Measurements from ENCODE around the gene TNNT1.

The TNNT1 gene

DNA sequence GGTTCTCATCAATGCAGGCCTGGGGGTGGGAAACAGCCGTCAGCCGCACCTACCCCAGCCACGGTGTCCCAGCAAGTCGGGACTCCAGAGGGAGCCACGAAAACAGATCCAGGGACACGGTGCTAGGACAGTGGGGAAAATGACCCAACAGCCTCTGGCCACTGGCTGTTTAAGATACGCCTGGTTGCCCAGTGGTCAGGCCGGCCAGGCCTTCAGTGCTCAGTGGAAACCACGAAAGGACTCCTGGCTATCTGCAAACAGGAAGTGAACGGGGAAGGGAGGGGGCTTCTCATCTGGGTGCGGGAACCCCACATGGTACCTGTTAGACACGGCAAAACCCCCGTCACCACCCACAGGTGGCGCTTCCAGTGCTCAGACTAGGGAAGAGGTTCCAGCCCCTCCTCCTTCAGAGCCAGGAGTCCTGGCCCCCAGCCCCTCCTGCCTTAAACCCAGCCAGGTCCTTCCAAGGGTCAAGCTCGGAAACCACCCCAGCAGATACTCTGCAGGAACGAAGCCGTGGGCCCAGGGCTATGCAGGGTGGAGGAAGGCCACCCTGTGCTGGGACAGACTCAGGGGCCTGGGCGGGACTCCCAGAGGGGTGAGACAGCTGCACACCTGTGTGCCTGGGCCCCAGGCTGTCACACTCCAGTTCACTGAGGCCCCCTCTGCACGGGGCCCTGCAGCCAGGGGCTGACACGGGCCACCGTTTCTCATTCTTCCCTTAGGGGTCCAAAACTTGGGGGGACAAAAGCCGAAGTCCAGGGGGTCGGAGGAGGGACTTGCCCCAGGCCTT lies 36.0 kb downstream of the TNNT1 start:
- DNase-seq, result no peak
- Histone ChIP-seq H3F3A (ENCODE audit: insufficient read depth, low read length) (0 out of 2 replicates have a peak, but pooled peaks cover 4% of the 10 kb centered on the region), H3K27me3 (replicated peaks; ENCODE audit: insufficient read depth, low read length) (no peaks in the 10 kb centered on the region), H3K36me3 (replicated peaks; ENCODE audit: insufficient read depth, low read length) (no peaks in the 10 kb centered on the region), H3K27ac (ENCODE audit: low read length) (no peak overlapping the region), H3K9me2 (replicated peaks; ENCODE audit: insufficient read depth, low read length) (no peaks in the 10 kb centered on the region), H3K4me3 (ENCODE audit: low read length) (no peak overlapping the region), H4K20me1 (ENCODE audit: insufficient read depth, low read length) (no peaks in the 10 kb centered on the region), H3K4me2 (ENCODE audit: low read depth, low read length) (no peak overlapping the region), H3K9me3 (replicated peaks; ENCODE audit: insufficient read depth, low read length) (no peaks in the 10 kb centered on the region), H3K79me2 (ENCODE audit: low read length) (peaks cover 56% of the 10 kb centered on the region), H2AFZ (ENCODE audit: low read length) (no peak overlapping the region), H3K9ac (ENCODE audit: low read length) (no peak overlapping the region), H3K4me1 (ENCODE audit: low read length) (peaks cover 7% of the 10 kb centered on the region; the same call in 1 of the 2 replicates)
- TF ChIP-seq, protein P1, sequence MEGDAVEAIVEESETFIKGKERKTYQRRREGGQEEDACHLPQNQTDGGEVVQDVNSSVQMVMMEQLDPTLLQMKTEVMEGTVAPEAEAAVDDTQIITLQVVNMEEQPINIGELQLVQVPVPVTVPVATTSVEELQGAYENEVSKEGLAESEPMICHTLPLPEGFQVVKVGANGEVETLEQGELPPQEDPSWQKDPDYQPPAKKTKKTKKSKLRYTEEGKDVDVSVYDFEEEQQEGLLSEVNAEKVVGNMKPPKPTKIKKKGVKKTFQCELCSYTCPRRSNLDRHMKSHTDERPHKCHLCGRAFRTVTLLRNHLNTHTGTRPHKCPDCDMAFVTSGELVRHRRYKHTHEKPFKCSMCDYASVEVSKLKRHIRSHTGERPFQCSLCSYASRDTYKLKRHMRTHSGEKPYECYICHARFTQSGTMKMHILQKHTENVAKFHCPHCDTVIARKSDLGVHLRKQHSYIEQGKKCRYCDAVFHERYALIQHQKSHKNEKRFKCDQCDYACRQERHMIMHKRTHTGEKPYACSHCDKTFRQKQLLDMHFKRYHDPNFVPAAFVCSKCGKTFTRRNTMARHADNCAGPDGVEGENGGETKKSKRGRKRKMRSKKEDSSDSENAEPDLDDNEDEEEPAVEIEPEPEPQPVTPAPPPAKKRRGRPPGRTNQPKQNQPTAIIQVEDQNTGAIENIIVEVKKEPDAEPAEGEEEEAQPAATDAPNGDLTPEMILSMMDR (IDR thresholded peaks at IDR 0.05; ENCODE audit: low read length), result no peak
- TF ChIP-seq EZH2phosphoT487 (IDR thresholded peaks at IDR 0.05; ENCODE audit: low read length), result no peak
- no peak for TF ChIP-seq EZH2 (optimal IDR thresholded peaks at IDR 0.05; ENCODE audit: low read depth, low read length)

DNA sequence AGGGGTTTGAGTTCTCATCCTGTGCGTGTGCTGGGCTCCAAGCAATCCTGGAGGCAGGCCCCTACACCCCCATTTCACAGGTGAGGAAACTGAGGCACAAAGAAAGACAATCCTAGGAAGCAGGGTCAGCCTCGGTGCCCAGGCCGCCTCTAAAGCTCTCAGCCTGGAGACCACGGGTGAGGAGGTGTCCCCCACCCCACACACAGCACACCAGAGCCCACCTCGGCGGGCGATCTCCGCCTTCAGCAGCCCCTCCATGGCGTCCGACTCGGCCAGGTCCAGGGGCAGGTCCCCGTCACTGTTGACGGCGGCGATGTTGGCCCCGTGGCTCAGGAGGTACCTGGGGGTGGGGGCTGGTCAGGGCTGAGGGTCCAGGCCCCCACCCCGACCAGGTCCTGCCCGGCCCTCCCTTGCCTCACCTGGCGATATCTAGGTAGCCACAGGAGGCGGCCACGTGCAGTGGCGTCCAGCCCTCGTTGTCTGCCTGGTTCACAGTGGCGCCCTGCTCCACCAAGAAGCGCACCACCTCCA lies 36.7 kb downstream of the TNNT1 start:
- Histone ChIP-seq H2AFZ (ENCODE audit: low read length) (no peak overlapping the region), H3K4me3 (ENCODE audit: low read length) (no peak overlapping the region), H3K79me2 (ENCODE audit: low read length) (peaks cover 56% of the 10 kb centered on the region), H3F3A (ENCODE audit: insufficient read depth, low read length) (0 out of 2 replicates have a peak, but pooled peaks cover 4% of the 10 kb centered on the region), H3K9me3 (replicated peaks; ENCODE audit: insufficient read depth, low read length) (no peaks in the 10 kb centered on the region), H4K20me1 (ENCODE audit: insufficient read depth, low read length) (no peaks in the 10 kb centered on the region), H3K4me1 (ENCODE audit: low read length) (peaks cover 7% of the 10 kb centered on the region; the same call in 1 of the 2 replicates), H3K36me3 (replicated peaks; ENCODE audit: insufficient read depth, low read length) (no peaks in the 10 kb centered on the region), H3K4me2 (ENCODE audit: low read depth, low read length) (no peak overlapping the region), H3K9ac (ENCODE audit: low read length) (no peak overlapping the region), H3K27ac (ENCODE audit: low read length) (no peak overlapping the region), H3K27me3 (replicated peaks; ENCODE audit: insufficient read depth, low read length) (no peaks in the 10 kb centered on the region), H3K9me2 (replicated peaks; ENCODE audit: insufficient read depth, low read length) (no peaks in the 10 kb centered on the region)
- no peak for TF ChIP-seq EZH2phosphoT487 (IDR thresholded peaks at IDR 0.05; ENCODE audit: low read length)
- TF ChIP-seq, protein P1 (IDR thresholded peaks at IDR 0.05; ENCODE audit: low read length), result no peak
- no peak for DNase-seq

DNA sequence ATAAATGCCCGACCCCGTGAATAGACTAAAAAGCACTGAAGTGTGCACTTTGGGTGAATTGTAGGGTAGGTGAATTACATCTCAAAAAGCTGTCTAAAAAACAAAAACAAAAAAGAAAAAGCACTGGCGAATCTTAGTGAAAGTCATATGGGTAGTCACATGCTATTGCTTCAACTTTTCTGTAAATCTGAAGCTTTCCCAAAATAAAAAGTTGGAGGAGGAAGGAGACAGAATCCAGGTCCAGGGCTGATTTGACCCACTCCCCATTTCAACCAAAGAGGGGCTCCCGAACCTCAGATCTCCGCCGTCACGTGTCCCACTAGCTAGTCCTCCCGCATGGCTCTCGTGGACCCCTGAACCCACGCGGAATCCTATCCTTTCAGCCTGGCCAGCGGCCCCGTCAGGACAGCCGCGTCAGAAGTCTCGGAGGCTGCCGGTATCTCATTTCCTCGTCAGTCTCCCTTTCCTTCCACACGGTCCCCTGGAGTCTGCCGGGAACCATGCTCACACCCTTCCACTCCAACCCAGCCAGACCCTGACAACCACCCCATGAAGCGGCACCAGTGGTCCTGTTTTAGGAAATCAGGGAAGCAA lies 37.7 kb downstream of the TNNT1 start:
- H2AFZ ChIP-seq (ENCODE audit: low read length), result no peak overlapping the region
- no peak for DNase-seq
- no peaks in the 10 kb centered on the region for H3K9me2 ChIP-seq (replicated peaks; ENCODE audit: insufficient read depth, low read length)
- no peaks in the 10 kb centered on the region for H3K36me3 ChIP-seq (replicated peaks; ENCODE audit: insufficient read depth, low read length)
- TF ChIP-seq EZH2phosphoT487 (IDR thresholded peaks at IDR 0.05; ENCODE audit: low read length) (no peak), EZH2 (optimal IDR thresholded peaks at IDR 0.05; ENCODE audit: low read depth, low read length) (no peak)
- TF ChIP-seq, protein P1 (IDR thresholded peaks at IDR 0.05; ENCODE audit: low read length), result no peak
- H3K27ac ChIP-seq (ENCODE audit: low read length), result no peak overlapping the region
- H3K4me3 ChIP-seq (ENCODE audit: low read length), result no peak overlapping the region
- H3K9ac ChIP-seq (ENCODE audit: low read length), result no peak overlapping the region
- H3K79me2 ChIP-seq (ENCODE audit: low read length), result peaks cover 50% of the 10 kb centered on the region
- H3K27me3 ChIP-seq (replicated peaks; ENCODE audit: insufficient read depth, low read length), result no peaks in the 10 kb centered on the region
- H3K4me2 ChIP-seq (ENCODE audit: low read depth, low read length), result no peak overlapping the region
- H3F3A ChIP-seq (ENCODE audit: insufficient read depth, low read length), result no peaks in the 10 kb centered on the region
- no peaks in the 10 kb centered on the region for H4K20me1 ChIP-seq (ENCODE audit: insufficient read depth, low read length)
- no peaks in the 10 kb centered on the region for H3K9me3 ChIP-seq (replicated peaks; ENCODE audit: insufficient read depth, low read length)
- peaks cover 7% of the 10 kb centered on the region; the same call in 1 of the 2 replicates for H3K4me1 ChIP-seq (ENCODE audit: low read length)
